SK-N-SH (cell line): ENCODE results near the gene RIMS4.

Experiments
- CTCF ChIP-seq: fragments of 200-600 bp; sonication (generic); IDR thresholded peaks from 2 replicates; pipeline ENCODE4 v1.6.1; 2017; ENCODE audit warnings: antibody characterized with exemption, mild to moderate bottlenecking, moderate library complexity
- EP300 ChIP-seq, 2 experiments: IDR thresholded peaks; 2 replicates each; pipeline versions ENCODE4 v1.4.0 to v1.6.1; 2012; ENCODE audit warnings: borderline replicate concordance in 1 of 2, low read depth in 1 of 2, low read length in 1 of 2
- EZH2phosphoT487 ChIP-seq: fragments of 200-600 bp; sonication (generic); IDR thresholded peaks from 2 replicates; pipeline ENCODE4 v1.6.1; 2017; ENCODE audit warnings: low read depth, mixed run types, mild to moderate bottlenecking, antibody characterized with exemption, moderate library complexity, borderline replicate concordance
- JUND ChIP-seq: IDR thresholded peaks from 2 replicates; pipeline ENCODE4 v1.4.0; 2012
- MXI1 ChIP-seq: IDR thresholded peaks from 2 replicates; pipeline ENCODE4 v1.6.1; 2012; ENCODE audit warnings: mild to moderate bottlenecking, low read depth, low read length, improper control_type of control experiment
- TAF1 ChIP-seq: IDR thresholded peaks from 2 replicates; pipeline ENCODE4 v1.6.1; 2012; ENCODE audit warnings: low read depth, mild to moderate bottlenecking, low read length, moderate library complexity, borderline replicate concordance

- no peak for TF ChIP-seq TAF1
- TF ChIP-seq EZH2phosphoT487: no peak
- TF ChIP-seq CTCF: no peak
- TF ChIP-seq MXI1: no peak
- TF ChIP-seq EP300 (IDR thresholded peaks at IDR 0.05; ENCODE audit: borderline replicate concordance in 1 of 2, low read depth in 1 of 2, low read length in 1 of 2): no peak
- TF ChIP-seq JUND: no peak
These were observed 60.1 kb downstream of the RIMS4 start for GRCh38 chr20:44750081-44750805.
